CD14-positive monocyte (primary cell): Measurements from ENCODE around the gene ASPSCR1. TPM values are rescaled to one million over a fixed set of nuclear protein-coding genes. Genes with fewer than 3 reads are reported as not detected.

Experiments used
- DNase-seq, 3 donors: peaks; one replicate each; pipeline ENCODE4 v3.0.0-alpha.2; 2011 to 2022
- H2AFZ ChIP-seq: 2 replicates; pipeline ENCODE4 v1.6.0; 2012; ENCODE audit warnings: mild to moderate bottlenecking, low read depth, low read length, inconsistent platforms; ENCODE audit not compliant: insufficient read depth, poor library complexity, severe bottlenecking
- H3K27ac ChIP-seq, 2 donors: 1 replicate in 1 of 2; 2 replicates in 1 of 2; pipeline ENCODE4 v1.5.1; 2012 to 2013; ENCODE audit warnings: low read length in 2 of 2, control low read depth in 1 of 2, inconsistent platforms in 1 of 2, low read depth in 1 of 2, mild to moderate bottlenecking in 1 of 2
- H3K27me3 ChIP-seq, 2 donors: one replicate each; pipeline versions ENCODE4 v1.6.0 to v1.6.1; 2011 to 2013; ENCODE audit warnings: low read length in 2 of 2; ENCODE audit not compliant: control insufficient read depth in 2 of 2, insufficient read depth in 2 of 2
- H3K36me3 ChIP-seq, 2 donors: replicated peaks in 1 of 2; 1 replicate in 1 of 2; 2 replicates in 1 of 2; pipeline versions ENCODE4 v1.5.1 to v1.6.1; 2012 to 2013; ENCODE audit warnings: low read length in 2 of 2, control low read depth in 1 of 2, inconsistent platforms in 1 of 2, mild to moderate bottlenecking in 1 of 2; ENCODE audit not compliant: insufficient read depth in 2 of 2, control insufficient read depth in 1 of 2
- H3K4me1 ChIP-seq, 2 donors: 1 replicate in 1 of 2; 2 replicates in 1 of 2; pipeline versions ENCODE4 v1.5.1 to v1.6.1; 2012 to 2013; ENCODE audit warnings: low read length in 2 of 2, control low read depth in 1 of 2, inconsistent platforms in 1 of 2, mild to moderate bottlenecking in 1 of 2, moderate library complexity in 1 of 2; ENCODE audit not compliant: insufficient read depth in 2 of 2, control insufficient read depth in 1 of 2
- H3K4me2 ChIP-seq: replicated peaks from 2 replicates; pipeline ENCODE3; 2012; ENCODE audit warnings: low read length, moderate library complexity, mild to moderate bottlenecking; ENCODE audit not compliant: poor library complexity, severe bottlenecking; ENCODE audit errors: extremely low read depth
- H3K4me3 ChIP-seq, 3 experiments: fragments of 200-600 bp in 1 of 3; sonication (generic) in 1 of 3; replicated peaks in 1 of 3; 1 replicate in 2 of 3; 2 replicates in 1 of 3; pipeline ENCODE4 v1.5.1; 2011 to 2013; ENCODE audit warnings: low read length in 3 of 3, mild to moderate bottlenecking in 3 of 3, control low read depth in 2 of 3, low read depth in 2 of 3, inconsistent platforms in 1 of 3, moderate library complexity in 1 of 3
- H3K79me2 ChIP-seq: 2 replicates; pipeline ENCODE4 v1.6.0; 2012; ENCODE audit warnings: mild to moderate bottlenecking, control low read depth, inconsistent platforms, low read length, moderate library complexity; ENCODE audit not compliant: insufficient read depth
- H3K9ac ChIP-seq: 2 replicates; pipeline ENCODE4 v1.6.0; 2017; ENCODE audit warnings: low read length, mild to moderate bottlenecking; ENCODE audit not compliant: insufficient read depth, poor library complexity, severe bottlenecking
- H3K9me3 ChIP-seq, 2 donors: replicated peaks in 1 of 2; 1 replicate in 1 of 2; 2 replicates in 1 of 2; pipeline versions ENCODE4 v1.5.1 to v1.6.1; 2012 to 2013; ENCODE audit warnings: low read length in 2 of 2, control low read depth in 1 of 2; ENCODE audit not compliant: control insufficient read depth in 1 of 2, insufficient read depth in 1 of 2
- H4K20me1 ChIP-seq: 2 replicates; pipeline ENCODE4 v1.6.0; 2012; ENCODE audit warnings: mild to moderate bottlenecking, low read length, control low read depth, moderate library complexity; ENCODE audit not compliant: insufficient read depth
- H3K27ac Mint-ChIP-seq, 7 donors: one replicate each; pipeline ENCODE4 v1.8.0; 2020; ENCODE audit warnings: mild to moderate bottlenecking in 7 of 7, mixed read lengths in 7 of 7, moderate library complexity in 6 of 7, inconsistent platforms in 2 of 7
- H3K27me3 Mint-ChIP-seq, 3 donors: one replicate each; pipeline ENCODE4 v1.8.0; 2021 to 2022; ENCODE audit warnings: low read depth in 3 of 3, mild to moderate bottlenecking in 3 of 3, mixed read lengths in 3 of 3, moderate library complexity in 3 of 3, inconsistent platforms in 1 of 3
- H3K36me3 Mint-ChIP-seq, 2 donors: one replicate each; pipeline ENCODE4 v1.8.0; 2020; ENCODE audit warnings: mixed read lengths in 2 of 2, inconsistent platforms in 1 of 2, mild to moderate bottlenecking in 1 of 2
- H3K4me1 Mint-ChIP-seq: one replicate; pipeline ENCODE4 v1.8.0; 2020; ENCODE audit warnings: mild to moderate bottlenecking, mixed read lengths
- H3K4me3 Mint-ChIP-seq, 2 donors: one replicate each; pipeline ENCODE4 v1.8.0; 2020; ENCODE audit warnings: mild to moderate bottlenecking in 2 of 2, mixed read lengths in 2 of 2, moderate library complexity in 1 of 2
- H3K9me3 Mint-ChIP-seq, 7 donors: one replicate each; pipeline ENCODE4 v1.8.0; 2020 to 2022; ENCODE audit warnings: mixed read lengths in 7 of 7, mild to moderate bottlenecking in 6 of 7, moderate library complexity in 6 of 7, inconsistent platforms in 2 of 7
- CTCF ChIP-seq: fragments of 200-600 bp; IDR thresholded peaks from one replicate; pipeline ENCODE4 v1.8.0; 2022; ENCODE audit warnings: antibody characterized with exemption, mild to moderate bottlenecking
- WGBS: methylation state at CpG from one replicate; pipeline ENCODE4 v1.1.5; 2013; ENCODE audit warnings: missing lambda C conversion rate; ENCODE audit not compliant: insufficient coverage; 5-methylcytosine and 5-hydroxymethylcytosine counted together
- intact Hi-C, 2 donors: fragments of 100-400 bp; cut with micrococcal nuclease; formaldehyde crosslinking; loops; one replicate each; pipeline versions ENCODE4 v1.15.0 to v1.15.1; 2023
- polyA plus RNA-seq, 3 donors: library from polyadenylated mRNA; depleted of rRNA in 1 of 3; unstranded in 2 of 3; stranded (reverse) in 1 of 3; fragments of 300-500 nt in 2 of 3; fragments of >200 nt in 1 of 3; fragmentation: Illumina TruSeq in 2 of 3; gene quantifications; 1 replicate in 2 of 3; 2 replicates in 1 of 3; pipeline ENCODE4 v1.2.3, GENCODE V29; 2012 to 2021

The ASPSCR1 gene
- polyA plus RNA-seq, 3 donors = 25.5 to 31.9 (median 25.6) TPM

- H3K4me1 Mint-ChIP-seq = peaks cover 13% of the 10 kb centered on the region
- Histone ChIP-seq H3K4me2 (no peak overlapping the region), H3K27me3 (no peaks in the 10 kb centered on the region), H3K79me2 (peaks cover 3% of the 10 kb centered on the region), H3K4me3 (no peak overlapping the region), H3K4me1 (peaks cover 7 to 11% of the 10 kb centered on the region in 2 donors), H2AFZ (no peak overlapping the region), H4K20me1 (no peaks in the 10 kb centered on the region), H3K27ac (no peak overlapping the region), H3K9ac (no peak overlapping the region), H3K9me3 (no peaks in the 10 kb centered on the region), H3K36me3 (peaks cover 20 to 28% of the 10 kb centered on the region in 2 donors)
- H3K9me3 Mint-ChIP-seq = peaks cover 0 to 2% (median 0%) of the 10 kb centered on the region in 7 donors
- peaks cover 0 to 2% (median 2%) of the 10 kb centered on the region in 3 donors for H3K27me3 Mint-ChIP-seq
- H3K36me3 Mint-ChIP-seq = peaks cover 17 to 34% of the 10 kb centered on the region in 2 donors
- no peak for DNase-seq
- intact Hi-C loops = no loop called here
- TF ChIP-seq CTCF = no peak
- 86% methylated on average over 10 of the region's 14 CpGs for WGBS
- H3K4me3 Mint-ChIP-seq = no peak overlapping the region
- peak overlapping the region in 1 of 7 donors; percentile 3 for H3K27ac Mint-ChIP-seq
Observed at GRCh38 chr17:82045936-82046484, 68.6 kb downstream of the ASPSCR1 start.

- H3K4me1 ChIP-seq = peaks cover 8 to 13% of the 10 kb centered on the region in 2 donors
- H3K9me3 ChIP-seq = no peaks in the 10 kb centered on the region
- intact Hi-C loops = no loop called here
- H4K20me1 ChIP-seq = no peaks in the 10 kb centered on the region
- no peak overlapping the region for H3K9ac ChIP-seq
- TF ChIP-seq CTCF = no peak
- no peaks in the 10 kb centered on the region for H3K27me3 ChIP-seq
- WGBS = 93% methylated on average over 16 of the region's 21 CpGs
- Mint-ChIP-seq H3K9me3 (no peaks in the 10 kb centered on the region), H3K27ac (no peak overlapping the region), H3K4me3 (no peak overlapping the region), H3K4me1 (peaks cover 9% of the 10 kb centered on the region), H3K36me3 (peaks cover 17 to 34% of the 10 kb centered on the region in 2 donors), H3K27me3 (peaks cover 0 to 2% (median 1%) of the 10 kb centered on the region in 3 donors)
- peaks cover 20 to 28% of the 10 kb centered on the region in 2 donors for H3K36me3 ChIP-seq
- no peak overlapping the region for H3K4me2 ChIP-seq
- no peak overlapping the region for H3K27ac ChIP-seq
- no peak overlapping the region for H3K4me3 ChIP-seq
- no peak overlapping the region for H2AFZ ChIP-seq
- no peak for DNase-seq
- H3K79me2 ChIP-seq = peaks cover 3% of the 10 kb centered on the region
Observed at GRCh38 chr17:82046903-82047302, 69.5 kb downstream of the ASPSCR1 start.
